ENCODE results near the gene CSK.

The CSK gene

DNA sequence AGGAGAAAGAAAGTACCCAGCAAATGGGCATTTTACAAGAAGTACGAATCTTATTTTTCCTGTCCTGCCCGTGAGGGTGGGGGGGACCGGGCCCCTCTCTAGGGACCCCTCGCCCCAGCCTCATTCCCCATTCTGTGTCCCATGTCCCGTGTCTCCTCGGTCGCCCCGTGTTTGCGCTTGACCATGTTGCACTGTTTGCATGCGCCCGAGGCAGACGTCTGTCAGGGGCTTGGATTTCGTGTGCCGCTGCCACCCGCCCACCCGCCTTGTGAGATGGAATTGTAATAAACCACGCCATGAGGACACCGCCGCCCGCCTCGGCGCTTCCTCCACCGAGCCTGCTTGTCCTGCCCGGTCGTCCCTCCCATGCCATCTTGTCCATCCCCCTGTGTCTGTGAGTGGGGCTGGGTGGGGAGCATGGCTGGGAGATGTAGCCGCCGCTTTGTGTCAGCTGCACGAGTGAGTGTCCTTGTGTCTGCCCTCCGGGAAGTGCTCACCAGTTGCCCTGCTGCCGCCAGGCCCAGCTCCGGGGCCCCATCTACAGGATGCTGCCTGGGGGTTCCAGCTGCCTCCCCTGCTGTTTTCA is 21.1 kb downstream of the CSK start:
- no peak for DNase-seq

DNA sequence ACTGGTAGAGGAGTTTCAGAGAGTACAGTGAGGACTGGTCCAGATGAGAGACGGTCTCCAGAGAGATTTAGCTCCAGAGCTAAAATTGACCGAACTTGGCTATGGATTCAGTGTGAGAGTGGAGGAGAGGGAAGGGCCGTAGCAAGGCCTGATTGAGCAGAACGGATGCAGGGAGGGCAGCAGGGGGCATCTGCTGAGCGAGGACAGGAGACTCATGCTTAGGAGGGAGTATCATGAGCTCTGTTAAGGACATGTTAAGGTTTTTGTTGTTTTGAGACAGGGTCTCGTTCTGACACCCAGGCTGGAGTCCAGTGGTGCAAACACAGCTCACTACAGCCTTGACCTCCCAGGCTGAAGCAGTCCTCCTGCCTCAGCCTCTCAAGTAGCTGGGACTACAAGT is 23.1 kb downstream of the CSK start:
- no peak for DNase-seq

DNA sequence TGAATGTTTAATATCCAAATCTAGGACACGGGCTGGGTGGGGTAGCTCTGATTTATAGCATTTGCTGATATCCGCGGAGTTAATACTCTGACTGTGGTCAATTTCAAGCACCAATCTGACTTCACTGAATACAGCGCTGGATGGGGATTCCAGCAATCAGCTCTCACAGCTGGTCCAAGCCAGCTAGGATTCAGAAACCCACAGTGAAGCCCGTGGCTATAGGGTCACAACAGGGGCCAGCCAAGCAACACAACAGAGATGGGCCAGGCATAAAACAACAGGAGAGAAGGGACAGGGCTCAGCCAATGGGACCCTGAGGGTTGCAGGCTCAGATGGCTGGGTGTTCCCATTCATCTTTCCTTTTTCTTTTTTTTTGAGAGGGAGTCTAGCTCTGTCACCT is 25.4 kb downstream of the CSK start:
- DNase-seq, result no peak

DNA sequence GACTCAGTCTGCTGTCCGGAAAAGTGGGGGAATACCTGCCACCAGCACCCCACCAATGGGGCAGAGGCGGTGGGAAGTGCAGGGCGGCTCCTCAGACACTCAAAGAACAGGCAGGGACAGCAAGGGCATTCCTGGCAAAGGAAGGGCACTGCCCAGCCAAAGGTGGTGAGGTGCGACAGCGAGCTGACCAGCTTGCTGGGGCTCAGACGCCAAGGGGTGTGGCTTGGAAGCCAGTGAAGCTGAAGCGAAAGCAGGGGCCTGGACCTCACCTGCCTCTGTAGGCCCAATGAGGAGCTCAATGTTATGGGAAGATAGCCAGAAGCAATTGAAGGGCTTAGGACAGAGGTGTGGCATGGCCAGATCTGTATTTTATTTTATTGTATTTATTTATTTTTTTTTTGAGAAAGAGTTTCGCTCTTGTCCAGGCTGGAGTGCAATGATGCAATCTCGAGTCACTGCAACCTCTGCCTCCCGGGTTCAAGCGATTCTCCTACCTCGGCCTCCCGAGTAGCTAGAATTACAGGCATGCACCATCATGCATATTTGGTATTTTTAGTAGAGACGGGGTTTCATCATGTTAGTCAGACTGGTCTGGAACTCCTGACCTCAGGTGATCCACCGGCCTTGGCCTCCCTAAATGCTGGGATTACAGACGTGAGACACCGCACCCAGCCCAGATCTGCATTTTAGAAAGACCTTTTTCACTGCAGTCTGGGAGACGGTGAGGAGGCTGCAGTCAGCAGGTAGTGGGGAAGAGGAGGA is 26.4 kb downstream of the CSK start:
- DNase-seq, result no peak

DNA sequence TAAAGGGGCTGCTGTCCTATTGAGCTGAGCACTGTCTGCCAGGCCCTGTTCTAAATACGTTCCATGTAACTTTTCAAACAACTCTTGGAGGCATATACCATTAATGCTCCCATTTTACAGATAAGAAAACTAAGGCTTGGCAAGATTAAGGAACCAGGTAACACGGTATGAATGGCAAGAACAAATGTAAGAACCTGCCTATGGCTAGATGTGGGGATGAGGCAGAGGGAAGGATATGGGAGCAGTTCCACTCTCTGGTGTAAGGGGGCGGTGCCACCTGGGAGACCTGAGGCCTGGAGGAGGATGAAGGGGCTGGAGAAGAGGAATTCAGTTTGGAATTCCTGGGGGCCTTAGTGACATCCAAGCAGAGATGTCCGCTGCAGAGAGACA is 27.0 kb downstream of the CSK start:
- DNase-seq, result no peak

DNA sequence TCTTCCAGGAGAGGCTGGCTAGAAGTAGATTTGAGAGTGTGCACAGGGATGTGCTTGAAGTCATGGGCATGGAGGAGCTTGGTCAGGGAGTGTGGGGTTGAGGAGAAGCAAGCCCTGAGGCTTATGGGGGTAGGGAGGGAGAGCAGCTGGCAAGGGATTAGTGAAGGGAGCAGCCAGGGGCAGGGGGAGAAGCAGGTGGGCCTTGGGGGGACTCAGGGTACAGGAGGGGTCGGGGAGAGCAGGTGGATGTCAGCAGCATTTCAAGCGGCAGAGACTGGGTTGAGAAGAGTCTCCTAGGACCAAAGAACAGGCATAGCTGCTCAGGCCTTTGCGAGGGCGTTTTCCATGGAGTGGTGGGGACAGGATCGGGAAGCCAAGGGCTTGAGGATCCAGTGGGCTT is 27.4 kb downstream of the CSK start:
- DNase-seq, result no peak

DNA sequence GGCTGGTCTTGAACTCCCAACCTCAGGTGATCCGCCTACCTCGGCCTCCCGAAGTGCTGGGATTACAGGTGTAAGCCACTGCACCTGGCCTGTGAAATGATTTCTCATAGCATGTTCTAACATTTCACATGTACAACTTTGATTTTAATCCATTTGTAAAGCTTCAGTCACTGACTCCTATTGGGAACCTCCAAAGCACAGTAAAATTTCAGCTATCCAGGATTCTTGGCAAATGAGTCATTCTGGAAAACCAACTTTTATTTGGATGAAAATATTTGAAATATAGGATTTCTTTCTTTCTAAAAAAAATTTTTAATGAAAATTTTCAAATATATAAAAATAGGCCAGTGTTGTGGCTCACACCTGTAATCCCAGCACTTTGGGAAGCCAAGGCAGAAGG is 28.1 kb downstream of the CSK start:
- DNase-seq, result no peak

DNA sequence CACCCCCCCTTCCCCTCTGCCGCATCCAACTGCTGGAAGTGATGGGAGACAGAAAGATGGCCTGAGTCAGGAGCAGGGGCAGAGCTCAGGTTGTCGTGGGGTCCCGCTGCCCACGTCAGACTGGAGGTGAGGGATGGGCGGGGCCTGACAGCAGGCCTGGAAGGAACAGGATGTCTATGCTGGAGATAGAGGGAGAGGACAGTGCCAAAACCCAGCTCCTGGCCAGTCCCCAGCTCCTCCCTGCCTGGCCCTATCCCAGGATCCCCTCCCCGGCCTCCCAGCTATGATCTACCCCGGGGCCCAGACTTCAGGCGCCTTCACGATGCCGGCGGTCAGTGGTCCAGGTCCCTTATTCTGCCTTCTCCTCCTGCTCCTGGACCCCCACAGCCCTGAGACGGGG is 30.7 kb downstream of the CSK start, which contains the start of gene LMAN1L:
Gene LMAN1L (plus strand): TSS at position 303 of the 400 bp plus-strand sequence. CDS start 20 bp downstream, at position 323.
- DNase-seq, result no peak

DNA sequence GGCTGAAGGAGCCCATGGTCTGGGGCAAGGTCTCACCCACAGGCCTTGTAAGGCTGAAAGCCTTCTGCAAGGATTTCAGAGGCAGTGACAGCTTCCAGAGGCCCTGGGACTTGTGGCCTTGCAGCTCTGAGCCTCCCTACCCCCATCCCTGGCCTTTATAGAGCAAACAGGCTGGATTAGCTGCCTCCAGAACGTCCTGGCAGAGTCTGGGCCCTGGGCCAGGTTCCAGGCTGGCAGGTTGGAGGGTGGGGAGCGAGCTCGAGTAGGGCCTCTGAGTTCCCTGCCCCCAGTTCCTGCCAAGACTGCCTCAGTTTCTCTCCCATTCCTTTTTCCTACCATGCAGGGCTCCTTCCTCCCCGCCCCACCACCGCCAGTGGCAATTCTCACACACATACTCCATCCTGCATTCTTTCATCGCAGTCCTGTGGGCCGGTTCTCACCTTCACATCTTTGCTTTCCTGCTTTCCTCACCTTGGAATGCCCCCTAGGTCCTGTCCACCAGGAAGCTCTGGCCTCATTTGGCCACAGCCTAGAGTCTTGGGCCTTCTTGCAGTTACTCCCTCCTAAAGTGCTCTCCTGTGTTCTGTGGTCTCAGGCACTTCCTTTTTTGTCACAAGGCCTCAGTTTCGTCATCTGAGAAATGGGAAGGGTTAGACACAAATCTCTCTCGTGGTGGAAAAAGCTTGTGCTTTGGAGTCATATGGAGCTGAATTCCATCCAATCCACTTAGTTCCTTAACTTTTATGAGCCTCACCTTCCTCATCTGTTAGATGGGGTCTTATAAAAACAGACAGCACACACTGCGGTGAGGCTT is 33.4 kb downstream of the CSK start:
- no peak for DNase-seq

DNA sequence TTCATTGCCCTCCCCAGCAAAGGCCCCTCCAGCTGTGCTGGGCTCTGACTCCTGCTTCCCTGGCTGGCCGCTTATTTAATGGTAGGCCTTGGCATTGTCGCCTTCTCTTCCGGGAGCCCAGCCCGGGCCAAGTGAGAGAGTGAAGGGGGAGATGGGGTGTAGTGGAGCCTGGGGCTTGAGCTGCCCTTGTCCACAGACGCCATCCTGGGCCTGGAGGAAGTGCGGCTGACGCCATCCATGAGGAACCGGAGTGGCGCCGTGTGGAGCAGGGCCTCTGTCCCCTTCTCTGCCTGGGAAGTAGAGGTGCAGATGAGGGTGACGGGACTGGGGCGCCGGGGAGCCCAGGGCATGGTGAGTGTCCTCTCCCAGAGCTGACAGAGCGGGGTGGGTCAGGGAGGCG is 34.1 kb downstream of the CSK start:
- no peak for DNase-seq

DNA sequence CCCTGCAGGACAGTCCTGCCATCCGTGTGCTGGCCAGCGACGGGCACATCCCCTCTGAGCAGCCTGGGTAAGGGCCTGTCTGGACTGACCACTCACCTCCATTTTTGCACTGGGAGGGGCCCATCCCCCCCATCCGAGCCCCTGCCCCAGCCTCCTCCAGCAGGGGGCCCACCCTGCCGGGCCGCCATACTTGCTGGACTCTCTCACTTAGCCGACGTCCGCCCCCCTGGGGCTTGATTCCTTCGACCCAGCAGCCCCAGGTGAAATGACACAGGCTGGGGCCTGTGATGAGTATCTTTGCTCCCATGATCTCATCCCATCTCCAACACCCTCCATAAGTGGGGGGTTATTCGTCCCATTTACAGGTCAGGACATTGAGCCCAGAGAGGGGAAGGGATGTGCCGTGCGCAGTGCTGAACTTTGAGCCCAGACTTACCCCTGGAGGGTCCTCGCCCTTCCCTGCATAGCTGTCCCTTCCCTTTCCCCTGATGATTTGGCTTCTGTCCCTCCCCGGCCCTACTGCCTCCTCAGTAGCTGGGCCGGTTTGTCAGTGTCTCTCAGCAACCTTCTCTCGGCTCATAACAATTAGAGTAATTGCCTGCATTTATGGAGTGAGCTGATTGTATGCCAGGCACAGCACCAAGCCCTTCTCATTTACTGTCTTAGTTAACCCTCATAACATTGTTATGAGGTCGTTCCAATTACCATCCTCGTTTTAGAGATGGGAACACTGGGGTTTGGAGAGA is 34.9 kb downstream of the CSK start:
- no peak for DNase-seq

DNA sequence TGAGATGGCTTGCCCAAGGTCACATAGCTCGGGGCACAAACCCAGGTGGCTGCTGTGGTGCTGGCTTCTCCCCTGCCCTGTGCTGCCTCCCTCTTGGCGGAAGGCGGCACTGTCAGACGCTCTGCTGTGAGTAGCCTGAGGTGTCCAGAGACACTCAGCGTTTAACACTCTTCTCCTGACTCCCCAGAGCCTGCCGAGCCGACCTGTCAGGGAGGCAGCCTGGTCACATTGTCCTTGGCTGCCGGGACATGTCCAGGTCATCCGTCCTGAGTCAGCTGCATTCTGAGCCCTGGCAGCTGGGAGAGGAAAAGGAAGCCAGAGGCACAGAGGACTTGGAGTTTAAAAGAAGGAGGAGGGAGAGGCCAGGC is 35.5 kb downstream of the CSK start:
- no peak for DNase-seq

DNA sequence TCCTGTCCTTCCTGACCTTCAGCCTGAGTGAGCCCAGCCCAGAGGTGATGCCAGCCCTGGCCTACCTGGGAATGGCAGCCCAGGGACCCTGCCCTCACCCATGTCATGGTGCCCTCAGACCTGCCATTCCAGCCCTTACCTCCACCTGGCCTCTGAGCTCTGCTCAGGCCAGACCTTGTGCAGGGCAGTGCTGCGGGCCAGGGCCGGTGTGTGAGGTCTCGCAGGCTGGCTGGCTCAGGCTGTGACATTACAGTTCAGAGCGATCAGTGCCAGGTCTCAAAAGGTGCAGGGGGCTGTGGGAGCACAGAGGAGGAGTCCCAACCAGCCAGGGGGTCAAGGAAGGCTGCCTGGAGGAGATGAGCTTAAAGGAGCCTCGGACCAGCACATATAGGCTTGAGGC is 38.2 kb downstream of the CSK start:
- DNase-seq, result no peak

DNA sequence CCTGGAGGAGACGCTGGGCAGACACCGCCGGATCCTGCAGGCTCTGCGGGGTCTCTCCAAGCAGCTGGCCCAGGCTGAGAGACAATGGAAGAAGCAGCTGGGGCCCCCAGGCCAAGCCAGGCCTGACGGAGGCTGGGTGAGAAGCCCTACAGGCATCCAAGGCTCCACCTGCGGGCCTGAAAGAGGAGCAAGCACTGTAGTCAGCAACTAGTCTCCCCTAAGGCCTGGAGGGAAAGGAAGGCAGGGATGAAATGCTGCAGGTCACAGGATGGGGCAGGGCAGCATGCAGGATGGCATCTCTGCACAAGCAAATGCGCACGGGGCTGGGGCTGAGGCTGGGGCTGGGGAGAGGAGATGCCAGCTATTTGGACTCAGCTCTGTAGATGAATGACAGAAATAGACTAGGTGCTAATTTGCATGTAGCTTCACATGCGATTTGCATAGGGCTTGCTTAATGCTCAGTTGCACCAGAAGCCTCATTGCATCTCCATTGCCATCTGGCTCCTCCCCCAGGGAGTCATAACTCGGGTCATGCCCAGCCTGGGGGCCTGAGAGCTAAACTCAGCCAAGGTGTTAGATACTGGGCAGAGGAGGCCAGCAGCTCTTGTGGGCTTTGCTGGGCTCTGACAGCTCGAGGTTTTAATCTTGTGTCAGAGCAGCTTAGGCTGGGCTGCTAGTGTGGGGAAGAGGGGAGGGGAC is 39.4 kb downstream of the CSK start:
- DNase-seq, result peak; percentile 51

DNA sequence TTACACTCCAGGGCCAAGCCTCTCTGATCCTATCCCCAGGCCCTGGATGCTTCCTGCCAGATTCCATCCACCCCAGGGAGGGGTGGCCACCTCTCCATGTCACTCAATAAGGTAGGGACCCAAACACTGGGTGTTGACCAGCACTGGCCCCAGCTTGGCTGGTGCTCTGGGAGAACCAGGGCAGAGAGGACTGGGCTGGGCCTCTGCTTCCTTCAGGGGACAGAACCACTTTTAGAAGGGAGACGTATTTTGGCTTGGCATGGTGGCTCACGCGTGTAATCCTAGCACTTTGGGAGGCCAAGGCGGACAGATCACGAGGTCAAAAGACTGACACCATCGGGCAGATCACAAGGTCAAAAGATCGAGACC is 39.9 kb downstream of the CSK start:
- no peak for DNase-seq

DNA sequence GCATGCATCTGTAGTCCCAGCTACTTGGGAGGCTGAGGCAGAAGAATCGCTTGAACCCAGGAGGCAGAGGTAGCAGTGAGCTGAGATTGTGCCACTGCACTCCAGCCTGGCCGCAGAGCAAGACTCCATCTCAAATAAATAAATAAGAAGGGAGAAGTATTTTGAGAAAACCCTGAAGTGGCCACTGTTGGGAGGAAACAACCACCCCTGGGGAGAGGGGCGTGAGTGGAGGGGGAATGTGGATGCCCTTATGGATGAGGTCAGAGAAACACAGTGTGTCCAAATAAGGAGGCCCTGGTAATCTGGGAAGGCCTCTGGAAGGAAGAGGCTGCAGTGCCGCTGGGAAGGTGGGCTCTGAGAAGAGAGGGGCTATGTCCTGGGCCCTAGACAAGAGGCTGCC is 40.4 kb downstream of the CSK start:
- no peak for DNase-seq

DNA sequence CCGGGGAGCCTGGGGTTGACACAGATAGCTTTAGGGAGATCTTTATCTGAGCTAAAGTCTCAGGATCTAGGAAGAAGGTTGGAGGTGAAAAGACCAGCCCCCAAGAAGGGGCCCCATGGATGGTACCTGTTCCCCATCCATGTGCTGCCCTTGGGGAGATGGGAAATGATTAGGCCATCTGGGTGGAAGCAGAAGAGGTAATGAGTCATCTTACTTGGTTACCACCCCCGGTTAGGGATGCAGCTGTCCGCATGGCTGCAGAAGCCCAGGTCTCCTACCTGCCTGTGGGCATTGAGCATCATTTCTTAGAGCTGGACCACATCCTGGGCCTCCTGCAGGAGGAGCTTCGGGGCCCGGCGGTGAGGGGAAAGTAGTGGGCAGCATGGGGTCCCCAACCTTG is 41.4 kb downstream of the CSK start:
- DNase-seq, result no peak

DNA sequence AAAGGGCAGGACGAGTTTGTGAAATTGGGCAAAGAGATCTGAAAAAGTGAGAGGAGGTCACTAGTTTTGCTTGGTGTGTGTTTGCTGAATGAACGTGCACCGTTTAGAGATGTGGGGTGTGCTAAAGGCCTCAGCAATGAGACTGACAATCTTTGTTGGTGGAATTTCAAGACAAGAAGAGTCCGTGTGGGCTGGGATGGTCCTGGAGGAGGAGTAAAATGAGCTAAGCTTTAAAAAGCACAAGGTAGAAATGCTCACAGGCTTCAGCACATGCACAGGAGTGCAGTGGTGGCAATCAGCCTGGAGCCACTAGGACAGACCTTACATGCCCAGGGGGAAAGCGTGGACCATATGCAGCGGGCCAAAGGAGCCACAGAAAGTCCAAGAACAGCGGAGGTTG is 43.1 kb downstream of the CSK start:
- no peak for DNase-seq

DNA sequence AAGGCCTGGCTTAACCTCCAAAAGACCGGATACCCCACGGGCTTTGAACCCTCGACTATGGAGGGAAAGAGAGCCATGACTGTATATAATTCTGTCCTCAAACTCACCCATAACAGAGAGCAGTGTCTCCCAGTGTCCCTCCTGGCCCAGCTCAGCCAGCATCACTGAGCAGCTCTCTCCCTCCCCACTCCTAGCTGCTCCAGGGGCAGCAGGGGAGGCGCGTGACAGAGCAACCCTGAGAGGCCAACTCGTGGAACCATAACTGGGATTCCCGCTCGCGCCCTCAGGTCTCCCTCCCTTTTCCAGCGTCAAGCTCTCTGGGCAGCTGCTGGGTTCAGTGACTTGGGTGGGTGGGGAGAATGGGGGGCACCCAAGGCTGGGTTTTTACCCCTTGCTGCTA is 44.0 kb downstream of the CSK start:
- DNase-seq, result no peak

DNA sequence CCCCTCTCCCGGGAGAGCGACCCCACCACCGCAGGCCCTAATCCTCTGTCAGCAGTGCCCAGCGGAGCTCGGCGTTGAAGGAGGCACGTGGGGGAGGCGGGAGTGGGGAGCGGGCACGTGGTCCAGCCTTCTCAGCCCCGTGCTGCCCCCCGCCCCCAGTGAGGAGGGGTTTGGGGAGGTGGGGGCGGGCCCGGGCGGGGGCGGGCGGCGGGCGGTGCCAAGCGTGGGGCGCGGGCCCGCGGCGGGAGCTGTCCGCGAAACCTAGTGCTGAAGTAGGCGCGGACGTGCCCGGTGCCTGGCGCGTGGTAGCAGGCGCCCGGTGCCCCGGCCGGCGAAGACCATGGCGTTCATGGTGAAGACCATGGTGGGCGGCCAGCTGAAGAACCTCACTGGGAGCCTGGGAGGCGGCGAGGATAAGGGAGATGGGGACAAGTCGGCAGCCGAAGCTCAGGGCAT is 44.5 kb downstream of the CSK start, which contains the start of gene CPLX3:
Gene CPLX3 (plus strand): TSS at position 264 of the 456 bp plus-strand sequence. CDS start 77 bp downstream, at position 341.
- DNase-seq, result no peak

DNA sequence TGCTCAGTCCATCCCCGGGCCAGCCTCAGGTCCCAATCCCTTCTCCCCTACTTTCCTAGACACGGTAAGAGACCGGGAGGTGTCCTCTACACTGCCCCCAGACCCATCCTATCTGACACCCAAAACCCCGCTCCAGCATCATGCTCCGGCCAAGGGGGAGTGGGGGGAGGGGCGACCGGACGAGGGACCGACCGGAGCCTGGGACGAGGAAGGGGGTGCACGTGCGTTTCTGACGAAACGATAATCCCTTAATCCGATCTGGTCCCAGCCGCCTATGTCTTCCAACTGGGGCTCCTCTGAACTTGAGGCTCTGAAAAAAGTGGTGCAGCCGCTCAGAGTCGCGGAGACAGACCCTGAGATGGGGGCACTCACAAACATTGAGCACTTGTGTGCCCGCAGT is 45.0 kb downstream of the CSK start:
- no peak for DNase-seq

DNA sequence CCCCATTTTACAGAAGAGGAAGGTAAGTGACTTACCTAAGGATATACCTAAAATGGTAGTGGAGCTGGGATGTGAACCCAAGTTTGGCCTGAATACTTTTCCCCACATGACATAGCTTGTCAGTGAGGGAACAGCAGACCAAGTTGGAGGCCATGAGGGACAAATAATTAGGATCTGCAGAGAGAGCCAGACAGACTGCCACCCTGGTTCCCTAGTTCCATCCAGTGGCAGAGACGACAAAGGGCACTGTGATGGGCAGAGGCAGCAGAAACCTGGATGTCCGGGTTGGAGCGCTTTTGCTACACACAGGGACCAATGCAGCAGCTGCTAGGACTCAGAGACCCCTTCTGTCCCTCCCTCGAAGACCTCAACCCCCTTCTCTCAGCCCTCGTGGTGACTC is 45.7 kb downstream of the CSK start:
- no peak for DNase-seq

DNA sequence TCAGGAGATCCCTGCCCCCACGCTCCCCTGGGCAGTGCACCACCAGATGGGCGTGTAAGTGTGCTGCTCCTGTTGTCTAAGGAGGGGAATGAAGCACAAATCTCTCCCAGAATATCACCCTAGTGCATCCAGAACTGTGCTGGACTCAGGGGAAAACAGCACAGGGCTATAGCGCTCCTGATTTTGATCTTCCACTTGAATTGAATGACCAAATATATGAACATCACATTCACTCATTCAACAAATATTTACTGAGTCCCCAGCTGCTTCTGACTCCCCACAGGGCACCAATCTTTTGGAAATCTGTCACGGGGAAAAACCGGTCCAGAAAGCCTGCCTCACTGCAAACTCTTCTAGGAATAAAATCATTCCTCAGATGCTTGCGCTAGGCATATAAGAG is 47.0 kb downstream of the CSK start:
- DNase-seq, result no peak
